Epithelial cell of proximal tubule (primary cell): ENCODE results near the gene PCNX2. TPM values are rescaled to one million over a fixed set of nuclear protein-coding genes. Genes with fewer than 3 reads are reported as not detected.

Experiments
- DNase-seq: peaks from one replicate; pipeline ENCODE4 v3.0.0-alpha.2; 2011; ENCODE audit warnings: low read depth
- H3K4me3 ChIP-seq: 2 replicates; pipeline ENCODE4 v1.5.1; 2011; ENCODE audit warnings: low read depth, mild to moderate bottlenecking, low read length
- CTCF ChIP-seq: conservative IDR thresholded peaks from 2 replicates; pipeline ENCODE4 v1.5.1; 2012; ENCODE audit warnings: low read depth, mild to moderate bottlenecking, low read length
- total RNA-seq: library from RNA; depleted of rRNA; stranded (reverse); fragments of >200 nt; gene quantifications from 2 replicates; pipeline ENCODE4 v1.2.3, GENCODE V29; 2015

The PCNX2 gene
- total RNA-seq, 1 donor from 2014 or later: 11.4 TPM

DNA sequence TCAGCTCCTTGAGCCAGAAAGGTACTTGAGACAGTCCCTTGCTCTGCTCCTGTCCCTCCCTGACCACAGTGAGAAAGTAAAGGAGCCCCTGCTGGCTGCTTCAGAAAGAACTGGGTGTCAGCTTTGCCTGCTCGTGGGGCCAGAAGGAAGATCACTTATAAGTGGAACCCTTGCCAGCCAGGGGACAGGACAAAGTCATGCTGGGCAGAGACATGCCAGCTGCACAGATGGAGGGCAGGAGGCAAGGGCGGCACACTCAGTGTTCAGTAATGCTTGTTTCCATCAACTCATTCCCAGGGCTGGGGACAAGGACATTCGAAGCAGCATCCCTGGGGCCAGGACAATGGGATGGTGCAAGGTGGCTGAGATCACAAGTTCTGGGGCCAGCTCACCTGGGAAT lies 303.3 kb downstream of the PCNX2 start:
- H3K4me3 ChIP-seq: no peak overlapping the region
- DNase-seq: no peak
- no peak for TF ChIP-seq CTCF

- DNase-seq: no peak
- no peak for TF ChIP-seq CTCF
- H3K4me3 ChIP-seq: no peak overlapping the region
These were observed 304.3 kb downstream of the PCNX2 start for GRCh38 chr1:232991238-232991637.

- no peak overlapping the region for H3K4me3 ChIP-seq
- no peak for TF ChIP-seq CTCF
- no peak for DNase-seq
These were observed 305.1 kb downstream of the PCNX2 start for GRCh38 chr1:232990176-232991128.

DNA sequence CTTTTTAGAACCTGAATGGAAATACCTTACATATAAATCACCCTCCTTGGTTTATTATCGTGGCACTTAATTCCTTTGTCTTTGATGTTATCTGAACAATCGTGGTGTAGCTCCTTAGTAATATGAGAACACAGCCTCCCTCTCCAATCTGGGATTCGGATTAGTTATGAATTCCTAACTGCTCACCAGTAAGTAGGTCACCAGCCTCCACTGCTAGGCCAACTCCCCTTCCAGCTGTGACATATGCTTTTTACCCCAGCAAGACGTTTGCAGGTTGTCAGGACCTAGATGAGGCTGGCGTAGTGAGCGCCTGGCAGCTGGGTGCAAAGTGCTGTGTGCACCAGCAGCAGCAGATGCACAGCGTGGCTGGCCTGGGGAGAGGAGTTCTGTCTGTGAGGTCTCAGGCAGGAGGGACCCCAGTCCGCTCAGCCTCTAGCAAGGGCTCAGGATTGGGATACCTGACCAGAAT lies 306.9 kb downstream of the PCNX2 start:
- TF ChIP-seq CTCF: no peak
- no peak overlapping the region for H3K4me3 ChIP-seq
- DNase-seq: no peak

- no peak for TF ChIP-seq CTCF
- no peak for DNase-seq
- no peak overlapping the region for H3K4me3 ChIP-seq
These were observed 307.8 kb downstream of the PCNX2 start for GRCh38 chr1:232987774-232988140.

- no peak for DNase-seq
- TF ChIP-seq CTCF: no peak
- H3K4me3 ChIP-seq: no peak overlapping the region
These were observed 308.3 kb downstream of the PCNX2 start for GRCh38 chr1:232987046-232987773.
